A673 (cell line): ENCODE results near the gene MAGI1. TPM values are rescaled to one million over a fixed set of nuclear protein-coding genes. Genes with fewer than 3 reads are reported as not detected.

Experiments used
- BruUV-seq: library from RNA; stranded (reverse); fragments of 400-500 nt; replicated peaks from 2 replicates; lab custom pipeline; 2021; lab: Mats Ljungman, UMichigan
- CTCF ChIA-PET: fragments of 300-600 bp; sonication (Branson Sonifier 250); formaldehyde crosslinking; loops from one replicate; lab custom pipeline; 2022; ENCODE audit warnings: antibody characterized with exemption; lab: Charles Lee
- POLR2A ChIA-PET: fragments of 300-600 bp; sonication (Branson Sonifier 250); formaldehyde crosslinking; loops from one replicate; lab custom pipeline; 2022; ENCODE audit warnings: antibody characterized with exemption; ENCODE audit not compliant: low non-redundant PET; lab: Charles Lee
- DNase-seq: peaks from one replicate; pipeline ENCODE4 v3.0.0-alpha.2; 2015; ENCODE audit warnings: low spot score
- H3K27ac ChIP-seq: fragments of 200-600 bp; sonication (generic); 2 replicates; pipeline ENCODE4 v1.5.1; 2016; ENCODE audit warnings: mixed run types, low read depth, mild to moderate bottlenecking, mixed read lengths, antibody characterized with exemption, low read length; ENCODE audit not compliant: poor library complexity, severe bottlenecking
- H3K27me3 ChIP-seq: fragments of 200-600 bp; sonication (generic); replicated peaks from 2 replicates; pipeline ENCODE4 v1.6.1; 2017; ENCODE audit warnings: mixed run types, low read depth, mild to moderate bottlenecking, mixed read lengths, antibody characterized with exemption, low read length; ENCODE audit not compliant: insufficient read depth, poor library complexity
- H3K36me3 ChIP-seq: fragments of 200-600 bp; sonication (generic); 2 replicates; pipeline ENCODE4 v1.6.1; 2016; ENCODE audit warnings: mixed run types, mild to moderate bottlenecking, mixed read lengths, antibody characterized with exemption, low read length; ENCODE audit not compliant: insufficient read depth, poor library complexity, severe bottlenecking
- H3K4me1 ChIP-seq: fragments of 200-600 bp; sonication (generic); 2 replicates; pipeline ENCODE4 v1.6.1; 2017; ENCODE audit warnings: mixed run types, mild to moderate bottlenecking, mixed read lengths, antibody characterized with exemption, low read length; ENCODE audit not compliant: insufficient read depth, poor library complexity, severe bottlenecking
- H3K4me3 ChIP-seq: fragments of 200-600 bp; sonication (generic); 2 replicates; pipeline ENCODE4 v1.5.1; 2016; ENCODE audit warnings: low read depth, mixed run types, mild to moderate bottlenecking, mixed read lengths, low read length; ENCODE audit not compliant: poor library complexity, severe bottlenecking
- H3K9me3 ChIP-seq: fragments of 200-600 bp; sonication (generic); 2 replicates; pipeline ENCODE4 v1.6.1; 2016; ENCODE audit warnings: mixed run types, low read depth, mild to moderate bottlenecking, mixed read lengths, antibody characterized with exemption, low read length; ENCODE audit not compliant: poor library complexity, severe bottlenecking
- EZH2 ChIP-seq: fragments of 200-600 bp; sonication (generic); IDR thresholded peaks from 2 replicates; pipeline ENCODE4 v1.6.1; 2017; ENCODE audit warnings: borderline replicate concordance, low read depth, mild to moderate bottlenecking, mixed read lengths, antibody characterized with exemption, low read length; ENCODE audit not compliant: poor library complexity, severe bottlenecking
- intact Hi-C: fragments of 100-400 bp; cut with micrococcal nuclease; formaldehyde crosslinking; loops from one replicate; pipeline ENCODE4 v1.10.0; 2022; ENCODE audit not compliant: unreplicated experiment
- total RNA-seq: library from RNA; stranded (reverse); gene quantifications from 2 replicates; pipeline ENCODE4 v1.2.3, GENCODE V29; 2021
- TF ChIP-seq, protein P1 (sequence below): fragments of 300-800, 200-600 bp; sonication (generic); conservative IDR thresholded peaks from 2 replicates; pipeline ENCODE4 v1.5.1; 2017; ENCODE audit warnings: low read depth, mild to moderate bottlenecking, antibody characterized with exemption, low read length, moderate library complexity, mixed read lengths

Gene MAGI1
- total RNA-seq, 1 experiment from 2014 or later: 30.5 TPM

DNA sequence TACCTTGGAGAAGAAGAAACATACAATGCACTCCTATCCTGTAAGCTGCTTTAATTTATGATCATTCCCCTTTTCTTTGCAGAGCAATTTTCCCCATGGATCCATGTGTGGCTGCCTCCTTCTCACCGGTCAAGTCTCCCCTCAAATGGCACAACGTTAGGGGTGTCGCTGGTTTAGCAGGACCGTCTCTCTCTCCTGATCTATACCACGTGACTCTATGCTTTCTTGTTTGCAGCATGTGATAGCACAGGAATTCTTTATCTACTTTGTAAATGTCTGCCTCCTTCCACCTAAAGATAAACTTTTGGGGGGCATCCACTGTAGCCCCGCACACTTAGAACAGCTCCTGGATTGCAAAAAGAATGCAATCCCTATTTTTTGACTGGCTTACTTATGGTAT is 506.0 kb downstream of the MAGI1 start:
- Histone ChIP-seq H3K9me3 (no peaks in the 10 kb centered on the region), H3K4me3 (no peak overlapping the region), H3K36me3 (no peaks in the 10 kb centered on the region), H3K4me1 (no peaks in the 10 kb centered on the region), H3K27me3 (no peaks in the 10 kb centered on the region), H3K27ac (no peak overlapping the region)
- intact Hi-C loops: no loop called here
- POLR2A ChIA-PET: no interaction called here
- no TSS peak for BruUV-seq
- CTCF ChIA-PET: no interaction called here
- TF ChIP-seq, protein P1, sequence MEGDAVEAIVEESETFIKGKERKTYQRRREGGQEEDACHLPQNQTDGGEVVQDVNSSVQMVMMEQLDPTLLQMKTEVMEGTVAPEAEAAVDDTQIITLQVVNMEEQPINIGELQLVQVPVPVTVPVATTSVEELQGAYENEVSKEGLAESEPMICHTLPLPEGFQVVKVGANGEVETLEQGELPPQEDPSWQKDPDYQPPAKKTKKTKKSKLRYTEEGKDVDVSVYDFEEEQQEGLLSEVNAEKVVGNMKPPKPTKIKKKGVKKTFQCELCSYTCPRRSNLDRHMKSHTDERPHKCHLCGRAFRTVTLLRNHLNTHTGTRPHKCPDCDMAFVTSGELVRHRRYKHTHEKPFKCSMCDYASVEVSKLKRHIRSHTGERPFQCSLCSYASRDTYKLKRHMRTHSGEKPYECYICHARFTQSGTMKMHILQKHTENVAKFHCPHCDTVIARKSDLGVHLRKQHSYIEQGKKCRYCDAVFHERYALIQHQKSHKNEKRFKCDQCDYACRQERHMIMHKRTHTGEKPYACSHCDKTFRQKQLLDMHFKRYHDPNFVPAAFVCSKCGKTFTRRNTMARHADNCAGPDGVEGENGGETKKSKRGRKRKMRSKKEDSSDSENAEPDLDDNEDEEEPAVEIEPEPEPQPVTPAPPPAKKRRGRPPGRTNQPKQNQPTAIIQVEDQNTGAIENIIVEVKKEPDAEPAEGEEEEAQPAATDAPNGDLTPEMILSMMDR: no peak
- TF ChIP-seq EZH2: no peak
- DNase-seq: no peak

DNA sequence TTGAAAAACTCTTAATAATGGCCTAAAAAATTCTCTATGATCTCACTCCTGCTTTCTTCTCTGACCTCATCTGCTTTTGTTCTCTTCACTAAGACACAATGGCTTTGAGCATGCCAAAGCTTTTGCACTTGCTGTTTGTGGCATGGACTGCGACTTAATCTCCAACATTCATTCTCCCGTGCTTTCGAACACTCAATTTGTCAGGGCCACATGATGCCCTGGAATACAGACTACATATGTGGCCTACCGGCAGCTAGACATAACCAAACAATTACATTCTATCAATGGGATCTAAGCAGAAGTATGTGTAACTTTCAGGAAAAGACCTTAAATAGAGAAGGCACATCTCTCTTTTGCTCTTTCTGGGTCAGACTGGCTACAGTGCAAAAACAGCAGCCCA is 506.5 kb downstream of the MAGI1 start:
- Histone ChIP-seq H3K4me1 (no peaks in the 10 kb centered on the region), H3K4me3 (no peak overlapping the region), H3K36me3 (no peaks in the 10 kb centered on the region), H3K27me3 (no peaks in the 10 kb centered on the region), H3K27ac (no peak overlapping the region), H3K9me3 (no peaks in the 10 kb centered on the region)
- no peak for DNase-seq
- BruUV-seq: no TSS peak
- TF ChIP-seq, protein P1: no peak
- TF ChIP-seq EZH2: no peak
- intact Hi-C loops: no loop called here
- ChIA-PET CTCF (no interaction called here), POLR2A (no interaction called here)

DNA sequence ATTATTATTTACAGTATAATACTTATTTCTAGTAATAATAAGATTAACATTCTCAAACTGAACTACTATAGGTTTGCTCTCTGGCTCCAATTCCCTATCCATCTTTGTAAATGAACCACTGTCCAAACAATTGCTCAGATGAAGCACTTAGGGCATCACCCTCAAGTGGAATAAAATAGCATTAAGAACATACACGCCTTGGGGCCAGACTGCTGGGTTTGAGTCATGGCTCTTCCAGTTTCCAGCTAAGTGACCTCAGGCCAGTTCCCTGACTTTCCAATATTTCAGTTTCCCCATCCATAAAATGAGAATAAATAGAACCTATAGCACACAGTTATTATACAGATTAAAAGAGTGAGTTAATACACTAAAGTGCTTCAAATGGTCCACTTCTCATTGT is 507.2 kb downstream of the MAGI1 start:
- H3K27ac ChIP-seq: no peak overlapping the region
- no peak for DNase-seq
- no peaks in the 10 kb centered on the region for H3K9me3 ChIP-seq
- intact Hi-C loops: no loop called here
- no peaks in the 10 kb centered on the region for H3K4me1 ChIP-seq
- TF ChIP-seq, protein P1: no peak
- no peak for TF ChIP-seq EZH2
- no TSS peak for BruUV-seq
- H3K4me3 ChIP-seq: no peak overlapping the region
- POLR2A ChIA-PET: no interaction called here
- H3K36me3 ChIP-seq: no peaks in the 10 kb centered on the region
- H3K27me3 ChIP-seq: no peaks in the 10 kb centered on the region
- CTCF ChIA-PET: no interaction called here
